ENCODE measurements around the gene STX2.
"Not testable (repeated sequence)": the region's sequence is repeated elsewhere in the genome, so short reads cannot be mapped to it uniquely, and the experiment has no call there.

STX2 gene

GRCh38 chr12:130838951-130839769 lies at the start of gene STX2:
Gene STX2 (minus strand): TSS chr12:130839250. CDS start chr12:130839099, 151 bp downstream.
- Histone ChIP-seq H3K4me3 (peak within 1 kb of the TSS; percentile 61 to 93 (median 81)), H3K27ac (peak within 1 kb of the TSS; percentile 52 to 91 (median 78))

- not testable (repeated sequence) for H3K4me3 ChIP-seq, H3K27ac ChIP-seq
These were observed 48.1 kb upstream of the STX2 start for GRCh38 chr12:130887190-130887589.

GRCh38 chr12:130881548-130881947 lies 42.5 kb upstream of the STX2 start:
- H3K27ac ChIP-seq, result no peak overlapping the region

GRCh38 chr12:130881046-130881445 lies 42.0 kb upstream of the STX2 start:
- H3K4me3 ChIP-seq, result no peak overlapping the region
- H3K27ac ChIP-seq, result no peak overlapping the region

More at GRCh38 chr12:130881548-130881947, 42.5 kb upstream of the STX2 start:
- no peak overlapping the region for H3K4me3 ChIP-seq

GRCh38 chr12:130880411-130880885 lies 41.4 kb upstream of the STX2 start:
- Histone ChIP-seq H3K27ac (peak overlapping the region in 1 of 21 experiments; percentile 23), H3K4me3 (peak overlapping the region in 4 of 7 experiments; percentile 10 to 17 (median 12))

GRCh38 chr12:130879781-130880389 lies 40.8 kb upstream of the STX2 start:
- Histone ChIP-seq H3K27ac (peak overlapping the region in 1 of 21 experiments; percentile 23), H3K4me3 (peak overlapping the region in 4 of 7 experiments; percentile 10 to 17 (median 12))

GRCh38 chr12:130879212-130879686 lies 40.2 kb upstream of the STX2 start:
- H3K27ac ChIP-seq, result no peak overlapping the region
- H3K4me3 ChIP-seq, result no peak overlapping the region

- Histone ChIP-seq H3K27ac (no peak overlapping the region), H3K4me3 (no peak overlapping the region)
These were observed 39.4 kb upstream of the STX2 start for GRCh38 chr12:130878193-130879185.

- no peak overlapping the region for H3K4me3 ChIP-seq
- no peak overlapping the region for H3K27ac ChIP-seq
These were observed 38.3 kb upstream of the STX2 start for GRCh38 chr12:130877333-130877732.

- Histone ChIP-seq H3K4me3 (no peak overlapping the region), H3K27ac (no peak overlapping the region)
These were observed 37.7 kb upstream of the STX2 start for GRCh38 chr12:130876758-130877157.

GRCh38 chr12:130876297-130876696 lies 37.2 kb upstream of the STX2 start:
- Histone ChIP-seq H3K27ac (no peak overlapping the region), H3K4me3 (no peak overlapping the region)

- H3K27ac ChIP-seq, H3K4me3 ChIP-seq: not testable (repeated sequence)
These were observed 36.7 kb upstream of the STX2 start for GRCh38 chr12:130875708-130876107.

- Histone ChIP-seq H3K4me3 (no peak overlapping the region), H3K27ac (no peak overlapping the region)
These were observed 36.1 kb upstream of the STX2 start for GRCh38 chr12:130875193-130875592.

GRCh38 chr12:130874696-130875095 lies 35.6 kb upstream of the STX2 start:
- no peak overlapping the region for H3K4me3 ChIP-seq

GRCh38 chr12:130873825-130874224 lies 34.8 kb upstream of the STX2 start:
- no peak overlapping the region for H3K27ac ChIP-seq
- peak overlapping the region in 1 of 7 experiments; percentile 78 for H3K4me3 ChIP-seq

More at GRCh38 chr12:130874696-130875095, 35.6 kb upstream of the STX2 start:
- H3K27ac ChIP-seq, result no peak overlapping the region

- peak overlapping the region; percentile 72 to 96 (median 88) for H3K4me3 ChIP-seq
- H3K27ac ChIP-seq, result peak overlapping the region in 10 of 21 experiments; percentile 89 to 98 (median 96)
These were observed 34.2 kb upstream of the STX2 start for GRCh38 chr12:130873106-130873795.

GRCh38 chr12:130872179-130873096 lies 33.4 kb upstream of the STX2 start:
- H3K27ac ChIP-seq, result peak overlapping the region; percentile 78 to 98 (median 95)
- H3K4me3 ChIP-seq, result peak overlapping the region; percentile 72 to 96 (median 88)
